Panc1 (cell line): ENCODE data around the gene MGAT5B. TPM values are rescaled to one million over a fixed set of nuclear protein-coding genes. Genes with fewer than 3 reads are reported as not detected.

Experiments used
- ATAC-seq: fragments of 200-7000 bp; cut with Tn5 transposase; 2 replicates; pipeline ENCODE4 v1.9.1; 2020; ENCODE audit warnings: mild to moderate bottlenecking, moderate library complexity
- BruUV-seq: library from RNA; stranded (reverse); fragments of 400-500 nt; replicated peaks from 2 replicates; lab custom pipeline; 2021; lab: Mats Ljungman, UMichigan
- CTCF ChIA-PET: fragments of 300-600 bp; sonication (Branson Sonifier 250); formaldehyde crosslinking; loops from one replicate; lab custom pipeline; 2022; ENCODE audit warnings: antibody characterized with exemption; lab: Charles Lee
- POLR2A ChIA-PET: fragments of 300-600 bp; sonication (Branson Sonifier 250); formaldehyde crosslinking; loops from one replicate; lab custom pipeline; 2022; ENCODE audit warnings: antibody characterized with exemption; lab: Charles Lee
- DNase-seq: peaks from one replicate; pipeline ENCODE4 v3.0.0-alpha.2; 2010; ENCODE audit warnings: low read depth, low spot score
- H3K27ac ChIP-seq: 2 replicates; pipeline ENCODE4 v1.5.1; 2011; ENCODE audit warnings: mild to moderate bottlenecking, low read length, inconsistent platforms
- H3K27me3 ChIP-seq: fragments of 200-500 bp; sonication (Bioruptor generic); 2 replicates; pipeline ENCODE4 v1.6.0; 2014; ENCODE audit warnings: low read length, inconsistent platforms; ENCODE audit not compliant: control insufficient read depth, insufficient read depth
- H3K36me3 ChIP-seq: fragments of 200-500 bp; sonication (Bioruptor generic); 2 replicates; pipeline ENCODE4 v1.5.1; 2014; ENCODE audit warnings: inconsistent platforms, mild to moderate bottlenecking, low read length, moderate library complexity; ENCODE audit not compliant: control insufficient read depth, insufficient read depth
- H3K4me1 ChIP-seq: 2 replicates; pipeline ENCODE4 v1.5.1; 2011; ENCODE audit warnings: inconsistent platforms, mild to moderate bottlenecking, low read length, moderate library complexity; ENCODE audit not compliant: control insufficient read depth, insufficient read depth
- H3K4me3 ChIP-seq, 2 experiments: 2 replicates each; pipeline ENCODE4 v1.5.1; 2011 to 2012; ENCODE audit warnings: low read depth in 2 of 2, low read length in 2 of 2, mild to moderate bottlenecking in 2 of 2, inconsistent platforms in 1 of 2, moderate library complexity in 1 of 2
- H3K9me3 ChIP-seq: fragments of 200-500 bp; sonication (Bioruptor generic); 2 replicates; pipeline ENCODE4 v1.5.1; 2014; ENCODE audit warnings: low read depth, mild to moderate bottlenecking, inconsistent platforms, low read length, moderate library complexity; ENCODE audit not compliant: control insufficient read depth, insufficient read depth
- POLR2AphosphoS5 ChIP-seq: IDR thresholded peaks from 2 replicates; pipeline ENCODE4 v1.6.1; 2012; ENCODE audit warnings: mild to moderate bottlenecking, low read depth, low read length, moderate library complexity
- SIN3A ChIP-seq: IDR thresholded peaks from 2 replicates; pipeline ENCODE4 v1.6.1; 2012; ENCODE audit warnings: low read depth, mild to moderate bottlenecking, low read length, moderate library complexity, borderline replicate concordance; ENCODE audit not compliant: insufficient read depth
- TCF7L2 ChIP-seq: IDR thresholded peaks from 2 replicates; pipeline ENCODE4 v1.6.1; 2011; ENCODE audit warnings: mild to moderate bottlenecking, low read depth, low read length, inconsistent platforms
- in situ Hi-C: cut with HindIII; loops from 2 replicates; pipeline ENCODE4 v1.10.0; 2016; ENCODE audit warnings: low sequenced_read_pairs, low pct_unique_long_range_greater_than_20kb
- intact Hi-C: fragments of 100-400 bp; cut with micrococcal nuclease; formaldehyde crosslinking; loops from one replicate; pipeline ENCODE4 v1.10.0; 2022; ENCODE audit not compliant: unreplicated experiment
- total RNA-seq: library from RNA; stranded (reverse); gene quantifications from one replicate; pipeline ENCODE4 v1.2.1, GENCODE V29; 2021; ENCODE audit not compliant: unreplicated experiment
- TF ChIP-seq, protein P1 (sequence below), 2 experiments: IDR thresholded peaks; 2 replicates each; pipeline ENCODE4 v1.6.1; 2011 to 2012; ENCODE audit warnings: low read depth in 2 of 2, control low read depth in 1 of 2, low read length in 1 of 2, mild to moderate bottlenecking in 1 of 2, moderate library complexity in 1 of 2; ENCODE audit not compliant: insufficient read depth in 1 of 2
- TF ChIP-seq, protein P2 (sequence below): fragments of 450-650 bp; IDR thresholded peaks from 2 replicates; pipeline ENCODE4 v1.5.1; 2017; ENCODE audit warnings: mild to moderate bottlenecking

Gene MGAT5B
- total RNA-seq, 1 experiment from 2014 or later = 34.9 TPM

DNA sequence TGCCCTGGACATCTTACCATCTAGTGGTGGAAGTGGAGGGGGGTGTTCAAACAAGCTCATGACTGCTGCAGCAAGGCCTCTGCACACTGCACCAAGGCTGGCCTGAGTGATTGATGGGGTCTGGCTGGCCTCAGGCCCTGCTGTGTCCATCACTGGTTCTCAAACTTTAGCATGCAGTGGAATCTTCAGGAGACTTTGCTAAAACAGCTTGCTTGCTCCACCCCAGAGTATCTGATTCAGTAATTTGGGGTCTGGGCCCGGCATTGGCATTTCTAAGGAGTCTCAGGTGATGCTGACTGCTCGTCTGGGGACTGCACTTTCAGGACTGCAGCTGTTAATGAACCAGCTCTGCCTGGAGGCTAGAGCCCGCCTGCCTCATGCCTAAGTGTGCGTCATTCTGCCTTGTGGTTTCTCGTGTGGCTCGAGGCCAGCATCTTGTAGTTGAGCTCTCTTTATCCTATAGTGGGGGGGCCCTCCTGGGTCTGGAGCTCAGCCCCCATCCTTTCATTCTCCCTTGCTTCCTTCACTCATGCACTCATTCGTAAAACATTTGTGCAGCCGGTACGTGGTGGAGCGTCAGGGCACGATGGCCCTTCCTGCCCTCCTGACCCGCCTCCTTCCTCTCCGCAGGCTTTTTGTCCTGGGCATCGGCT, 4.1 kb downstream of the MGAT5B start:
- Histone ChIP-seq H3K27me3 (no peaks in the 10 kb centered on the region), H3K4me3 (peak overlapping the region in 1 of 2 experiments; percentile 33; a peak in 2 of 4 replicates), H3K36me3 (no peaks in the 10 kb centered on the region), H3K4me1 (peaks cover 48% of the 10 kb centered on the region), H3K9me3 (no peaks in the 10 kb centered on the region), H3K27ac (peak overlapping the region; percentile 81)
- no peak for TF ChIP-seq SIN3A
- TF ChIP-seq, protein P1, sequence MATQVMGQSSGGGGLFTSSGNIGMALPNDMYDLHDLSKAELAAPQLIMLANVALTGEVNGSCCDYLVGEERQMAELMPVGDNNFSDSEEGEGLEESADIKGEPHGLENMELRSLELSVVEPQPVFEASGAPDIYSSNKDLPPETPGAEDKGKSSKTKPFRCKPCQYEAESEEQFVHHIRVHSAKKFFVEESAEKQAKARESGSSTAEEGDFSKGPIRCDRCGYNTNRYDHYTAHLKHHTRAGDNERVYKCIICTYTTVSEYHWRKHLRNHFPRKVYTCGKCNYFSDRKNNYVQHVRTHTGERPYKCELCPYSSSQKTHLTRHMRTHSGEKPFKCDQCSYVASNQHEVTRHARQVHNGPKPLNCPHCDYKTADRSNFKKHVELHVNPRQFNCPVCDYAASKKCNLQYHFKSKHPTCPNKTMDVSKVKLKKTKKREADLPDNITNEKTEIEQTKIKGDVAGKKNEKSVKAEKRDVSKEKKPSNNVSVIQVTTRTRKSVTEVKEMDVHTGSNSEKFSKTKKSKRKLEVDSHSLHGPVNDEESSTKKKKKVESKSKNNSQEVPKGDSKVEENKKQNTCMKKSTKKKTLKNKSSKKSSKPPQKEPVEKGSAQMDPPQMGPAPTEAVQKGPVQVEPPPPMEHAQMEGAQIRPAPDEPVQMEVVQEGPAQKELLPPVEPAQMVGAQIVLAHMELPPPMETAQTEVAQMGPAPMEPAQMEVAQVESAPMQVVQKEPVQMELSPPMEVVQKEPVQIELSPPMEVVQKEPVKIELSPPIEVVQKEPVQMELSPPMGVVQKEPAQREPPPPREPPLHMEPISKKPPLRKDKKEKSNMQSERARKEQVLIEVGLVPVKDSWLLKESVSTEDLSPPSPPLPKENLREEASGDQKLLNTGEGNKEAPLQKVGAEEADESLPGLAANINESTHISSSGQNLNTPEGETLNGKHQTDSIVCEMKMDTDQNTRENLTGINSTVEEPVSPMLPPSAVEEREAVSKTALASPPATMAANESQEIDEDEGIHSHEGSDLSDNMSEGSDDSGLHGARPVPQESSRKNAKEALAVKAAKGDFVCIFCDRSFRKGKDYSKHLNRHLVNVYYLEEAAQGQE (IDR thresholded peaks at IDR 0.05; ENCODE audit: insufficient read depth in 1 of 2, low read depth in 2 of 2, low read length in 1 of 2) = peak in 1 of 2 experiments; percentile 23; a peak in 1 of 4 replicates
- peak; percentile 77 for TF ChIP-seq POLR2AphosphoS5
- TF ChIP-seq, protein P2, sequence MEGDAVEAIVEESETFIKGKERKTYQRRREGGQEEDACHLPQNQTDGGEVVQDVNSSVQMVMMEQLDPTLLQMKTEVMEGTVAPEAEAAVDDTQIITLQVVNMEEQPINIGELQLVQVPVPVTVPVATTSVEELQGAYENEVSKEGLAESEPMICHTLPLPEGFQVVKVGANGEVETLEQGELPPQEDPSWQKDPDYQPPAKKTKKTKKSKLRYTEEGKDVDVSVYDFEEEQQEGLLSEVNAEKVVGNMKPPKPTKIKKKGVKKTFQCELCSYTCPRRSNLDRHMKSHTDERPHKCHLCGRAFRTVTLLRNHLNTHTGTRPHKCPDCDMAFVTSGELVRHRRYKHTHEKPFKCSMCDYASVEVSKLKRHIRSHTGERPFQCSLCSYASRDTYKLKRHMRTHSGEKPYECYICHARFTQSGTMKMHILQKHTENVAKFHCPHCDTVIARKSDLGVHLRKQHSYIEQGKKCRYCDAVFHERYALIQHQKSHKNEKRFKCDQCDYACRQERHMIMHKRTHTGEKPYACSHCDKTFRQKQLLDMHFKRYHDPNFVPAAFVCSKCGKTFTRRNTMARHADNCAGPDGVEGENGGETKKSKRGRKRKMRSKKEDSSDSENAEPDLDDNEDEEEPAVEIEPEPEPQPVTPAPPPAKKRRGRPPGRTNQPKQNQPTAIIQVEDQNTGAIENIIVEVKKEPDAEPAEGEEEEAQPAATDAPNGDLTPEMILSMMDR = no peak
- no peak; the same call in 1 of the 2 replicates for TF ChIP-seq TCF7L2
- intact Hi-C loops = no loop called here
- BruUV-seq = no TSS peak
- ChIA-PET POLR2A (interaction anchor here (0.6 to 1.4 kb wide), 4 partner anchors 27 to 189 kb away, joined by 4 to 5 read pairs (median 5); no protein-coding TSS in a partner anchor), CTCF (interaction anchor here (0.5 to 1.7 kb wide), 4 partner anchors 19 to 213 kb away, joined by 8 to 17 read pairs (median 8); no protein-coding TSS in a partner anchor)
- ATAC-seq (peak; percentile 78), DNase-seq (peak; percentile 54)
- in situ Hi-C loops = no loop called here

DNA sequence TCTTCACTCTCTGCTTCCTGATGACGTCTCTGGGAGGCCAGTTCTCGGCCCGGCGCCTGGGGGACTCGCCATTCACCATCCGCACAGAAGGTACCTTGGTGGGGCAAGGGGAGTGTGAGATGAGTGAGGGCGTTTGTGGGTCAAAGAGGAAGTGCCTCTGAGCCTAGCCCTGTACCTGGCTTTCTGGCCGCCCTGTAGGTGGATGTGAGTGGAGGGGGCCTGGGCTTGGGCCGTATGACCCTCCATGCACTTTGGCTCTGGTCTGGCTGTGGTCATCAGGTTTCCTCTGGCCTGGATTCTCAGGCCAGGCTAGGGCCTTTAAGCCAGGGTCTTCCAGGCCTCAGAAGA, 4.6 kb downstream of the MGAT5B start:
- in situ Hi-C loops (no loop called here), intact Hi-C loops (no loop called here)
- no peak for TF ChIP-seq POLR2AphosphoS5
- no peak for TF ChIP-seq TCF7L2
- TF ChIP-seq, protein P2 = no peak
- TF ChIP-seq SIN3A = no peak
- TF ChIP-seq, protein P1 (IDR thresholded peaks at IDR 0.05; ENCODE audit: insufficient read depth in 1 of 2, low read depth in 2 of 2, low read length in 1 of 2) = no peak
- Histone ChIP-seq H3K27ac (peak overlapping the region; percentile 81), H3K9me3 (no peaks in the 10 kb centered on the region), H3K36me3 (no peaks in the 10 kb centered on the region), H3K27me3 (no peaks in the 10 kb centered on the region), H3K4me1 (peaks cover 43% of the 10 kb centered on the region), H3K4me3 (peak overlapping the region in 1 of 2 experiments; percentile 33; a peak in 2 of 4 replicates)
- no peak for DNase-seq
- ATAC-seq = peak; percentile 0; the same call in 1 of the 2 replicates
- ChIA-PET POLR2A (interaction anchor here (0.6 kb wide), 1 partner anchor 33 kb away, joined by 5 read pairs; no protein-coding TSS in a partner anchor), CTCF (interaction anchor here (0.6 to 1.7 kb wide), 2 partner anchors 97 to 183 kb away, joined by 8 read pairs; no protein-coding TSS in a partner anchor)
- BruUV-seq = no TSS peak
